GM21576 (cell line): ENCODE results near the gene PACRG.

ENCODE experiments used
- ATAC-seq: cut with Tn5 transposase; IDR thresholded peaks from one replicate; pipeline ENCODE4 v1.9.1; 2021; ENCODE audit warnings: mild to moderate bottlenecking, moderate library complexity; ENCODE audit not compliant: unreplicated experiment

Gene PACRG

GRCh38 chr6:163127587-163127986 lies 399.8 kb downstream of the PACRG start:
- ATAC-seq: no peak

- ATAC-seq: no peak
Measured at GRCh38 chr6:163128324-163128723, 400.6 kb downstream of the PACRG start.

GRCh38 chr6:163132050-163132750 lies 404.4 kb downstream of the PACRG start:
- no peak for ATAC-seq

DNA sequence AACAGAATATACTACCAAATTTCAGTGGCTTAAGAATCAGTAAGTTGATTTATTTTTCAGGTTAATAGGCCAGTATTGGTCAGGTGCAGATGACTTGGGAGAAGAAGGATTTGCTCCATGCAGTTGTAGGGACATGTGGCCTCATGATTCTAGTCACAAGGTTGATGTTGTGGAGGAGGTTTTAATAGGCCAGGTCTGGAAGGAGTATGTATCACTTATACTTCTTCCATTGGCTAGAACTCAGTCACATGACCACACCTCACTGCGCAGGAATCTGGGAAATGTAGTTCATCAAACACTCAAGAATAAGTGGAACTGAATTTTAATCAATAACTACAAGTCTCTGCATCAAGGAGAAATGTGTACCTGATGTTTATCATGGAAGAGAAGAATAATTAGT lies 405.2 kb downstream of the PACRG start:
- no peak for ATAC-seq

GRCh38 chr6:163133691-163134090 lies 405.9 kb downstream of the PACRG start:
- ATAC-seq: no peak

DNA sequence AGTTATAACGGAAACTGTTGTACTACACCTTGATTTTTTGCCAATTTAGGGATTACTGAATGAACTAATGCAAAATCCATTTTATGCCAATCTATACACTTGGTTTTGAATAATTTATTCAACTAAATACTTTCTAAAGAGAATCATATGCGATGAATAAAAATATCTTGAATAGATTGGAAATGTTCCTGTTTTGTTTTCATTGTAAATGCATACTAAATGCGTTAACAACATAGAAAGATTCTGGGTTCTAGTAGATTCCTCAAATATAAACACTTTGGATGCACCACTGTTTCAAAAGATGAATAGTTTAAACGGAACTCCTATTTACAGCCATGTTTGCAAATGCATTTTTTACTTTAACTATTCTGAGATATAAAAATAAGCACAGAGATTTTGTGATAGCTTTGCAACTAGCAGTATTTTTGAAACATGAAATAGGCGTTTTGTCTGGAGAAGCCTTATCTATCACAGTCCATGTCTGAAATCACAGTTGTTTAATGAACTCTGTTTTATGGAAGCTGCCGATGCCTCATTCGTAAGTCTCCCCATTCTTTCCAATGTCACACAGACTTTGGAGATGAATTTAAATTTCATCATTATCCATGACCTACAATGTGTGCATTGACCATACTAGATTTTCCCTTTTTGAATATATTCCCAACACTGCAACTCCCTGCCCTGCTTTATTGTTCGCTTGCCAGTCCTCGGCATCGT lies 409.1 kb downstream of the PACRG start:
- ATAC-seq: no peak

DNA sequence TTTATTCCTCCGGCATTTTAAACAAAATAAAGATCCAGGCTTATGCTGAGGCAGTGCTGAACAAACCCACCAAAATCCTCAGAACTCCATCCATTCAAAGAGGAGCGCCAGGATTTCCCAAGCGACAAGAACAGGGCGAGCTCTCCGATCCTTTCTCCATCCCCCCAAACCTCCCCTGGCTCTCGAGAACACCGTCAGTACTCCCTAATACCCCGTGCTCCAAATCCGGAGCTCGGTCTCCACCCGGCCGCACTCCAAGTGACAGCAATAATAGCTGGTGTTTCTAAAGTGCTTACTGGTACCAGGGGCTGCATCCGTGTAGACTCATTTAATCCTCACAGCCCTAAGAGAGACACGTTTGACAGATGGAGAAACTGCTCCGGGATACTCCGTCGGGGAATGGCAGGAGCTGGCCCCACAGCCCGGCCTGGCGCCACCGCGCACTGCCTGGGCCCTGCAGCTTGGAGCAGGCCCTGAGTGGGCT lies 409.7 kb downstream of the PACRG start:
- no peak for ATAC-seq

- ATAC-seq: no peak
Measured at GRCh38 chr6:163146036-163146435, 418.3 kb downstream of the PACRG start.

GRCh38 chr6:163147994-163148393 lies 420.2 kb downstream of the PACRG start:
- ATAC-seq: no peak

- no peak for ATAC-seq
Measured at GRCh38 chr6:163148451-163149278, 420.9 kb downstream of the PACRG start.

DNA sequence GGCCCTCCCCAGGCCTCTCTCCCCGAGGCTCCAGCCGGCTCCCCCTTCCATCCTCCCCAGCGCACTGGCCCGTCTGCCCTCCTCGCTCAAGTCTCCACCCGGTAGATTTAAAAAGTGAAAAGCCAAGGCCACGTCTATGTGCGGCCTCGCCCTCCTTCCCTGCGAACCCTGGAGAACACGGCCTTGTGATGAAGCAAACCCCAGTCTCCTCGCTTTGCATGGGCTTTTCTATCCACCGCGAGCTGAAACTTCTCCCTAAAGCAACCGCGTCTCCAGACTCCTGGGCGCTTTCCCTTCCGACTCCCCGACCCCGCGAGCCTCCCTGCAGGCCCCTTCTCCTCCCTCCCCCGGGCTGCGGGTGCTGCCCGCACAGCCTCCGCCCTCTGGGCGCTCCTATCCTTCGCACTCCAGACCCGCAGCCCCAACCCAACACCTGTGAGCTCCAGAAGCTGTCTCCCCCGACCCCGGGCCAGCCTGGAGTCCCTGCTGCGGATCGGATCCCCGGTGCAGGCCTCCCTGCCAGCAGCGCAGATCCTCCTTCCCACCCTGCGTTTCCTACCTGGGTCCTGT lies 421.6 kb downstream of the PACRG start:
- ATAC-seq: no peak

DNA sequence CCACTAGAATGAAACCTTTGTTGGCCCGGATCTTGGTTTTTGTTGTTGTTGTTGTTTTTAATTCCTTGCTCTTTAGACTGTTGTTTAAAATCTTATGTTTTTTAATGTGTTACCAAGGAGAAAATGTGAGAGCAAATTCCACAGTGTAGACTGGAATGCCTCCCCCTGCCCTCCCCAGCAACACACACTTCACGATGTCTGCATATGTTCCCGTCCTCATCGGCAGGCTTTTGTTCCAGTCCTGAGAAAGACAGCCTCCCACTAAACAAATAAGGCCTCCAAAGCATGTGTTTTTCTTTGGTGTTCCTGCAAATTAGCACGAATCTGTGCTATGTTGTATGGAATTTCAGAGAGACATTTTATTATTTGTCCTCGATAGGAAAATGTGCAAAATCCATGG lies 423.4 kb downstream of the PACRG start:
- no peak for ATAC-seq

DNA sequence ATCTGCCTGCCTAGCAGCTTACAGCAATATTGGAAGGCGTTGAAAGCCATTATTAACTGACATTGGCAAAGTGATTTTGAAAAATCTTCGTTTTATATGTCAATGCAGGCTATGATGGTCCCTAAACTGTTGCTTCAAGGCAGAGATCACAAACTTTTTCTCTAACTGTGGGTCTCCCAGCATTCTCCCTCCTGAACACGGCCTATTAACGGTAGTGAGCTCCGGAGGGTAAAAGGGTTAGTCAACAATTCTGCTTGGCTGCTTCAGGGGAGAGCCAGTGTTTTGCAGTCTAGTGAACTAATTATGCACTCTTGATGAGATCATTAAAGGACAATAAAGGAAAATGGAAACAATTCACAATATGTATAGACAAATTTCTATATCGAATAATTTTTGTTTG lies 424.9 kb downstream of the PACRG start:
- no peak for ATAC-seq

DNA sequence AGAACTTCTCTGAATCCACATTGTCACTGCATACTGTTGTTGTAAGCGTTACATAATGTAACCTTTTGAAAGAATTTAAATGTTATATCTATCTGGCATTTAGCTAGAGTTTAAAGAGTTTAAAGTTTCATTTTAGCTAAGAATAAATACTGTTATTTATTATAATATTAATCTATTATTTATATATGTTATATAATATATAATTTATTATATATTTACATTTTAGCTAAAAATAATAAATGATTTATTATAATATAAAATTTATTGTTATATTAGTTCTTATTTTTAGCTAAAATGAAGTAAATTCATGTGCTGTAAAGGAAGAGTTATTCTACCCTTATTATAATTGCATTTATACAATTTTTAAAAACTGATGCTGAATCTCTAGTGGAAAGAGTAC lies 431.3 kb downstream of the PACRG start:
- no peak for ATAC-seq

DNA sequence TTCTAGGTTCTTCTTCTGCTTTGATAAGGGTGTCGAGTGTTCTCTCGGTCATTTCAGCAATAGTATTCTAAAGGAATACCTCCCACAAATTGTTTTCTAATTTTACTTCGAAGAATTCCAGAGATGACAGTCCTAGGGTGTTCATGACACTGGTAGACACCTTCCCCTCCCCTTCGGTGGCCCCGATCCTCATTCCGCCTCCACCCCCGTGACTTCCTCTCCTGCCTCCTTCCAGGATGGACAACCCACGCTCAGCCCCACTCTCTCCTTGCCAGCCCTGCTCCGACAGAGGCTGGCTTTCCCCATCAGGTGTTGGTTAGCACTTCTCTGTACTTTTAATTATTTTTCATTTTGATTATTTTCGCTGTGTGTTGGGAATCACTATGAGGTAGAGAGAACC lies 431.9 kb downstream of the PACRG start:
- no peak for ATAC-seq

GRCh38 chr6:163162007-163162873 lies 434.5 kb downstream of the PACRG start:
- ATAC-seq: no peak

GRCh38 chr6:163162874-163163213 lies 435.1 kb downstream of the PACRG start:
- ATAC-seq: no peak

- ATAC-seq: no peak
Measured at GRCh38 chr6:163164175-163164900, 436.6 kb downstream of the PACRG start.

- no peak for ATAC-seq
Measured at GRCh38 chr6:163165155-163165910, 437.6 kb downstream of the PACRG start.
